OCI-LY7 (cell line): ENCODE measurements around the gene FMNL1. TPM values are rescaled to one million over a fixed set of nuclear protein-coding genes. Genes with fewer than 3 reads are reported as not detected.

Source experiments
- BruUV-seq: library from RNA; stranded (reverse); fragments of 400-500 nt; replicated peaks from 2 replicates; lab custom pipeline; 2021; lab: Mats Ljungman, UMichigan
- CTCF ChIA-PET: fragments of 300-600 bp; sonication (Branson Sonifier 250); formaldehyde crosslinking; loops from one replicate; lab custom pipeline; 2022; ENCODE audit warnings: antibody characterized with exemption; ENCODE audit not compliant: unreplicated experiment; lab: Charles Lee
- POLR2A ChIA-PET: fragments of 300-600 bp; sonication (Branson Sonifier 250); formaldehyde crosslinking; loops from one replicate; lab custom pipeline; 2022; ENCODE audit warnings: antibody characterized with exemption; lab: Charles Lee
- DNase-seq: peaks from one replicate; pipeline ENCODE4 v3.0.0-alpha.2; 2015; ENCODE audit warnings: low spot score
- H2AFZ ChIP-seq: fragments of 200-600 bp; sonication (generic), shearing (Covaris generic); 2 replicates; pipeline ENCODE4 v1.6.1; 2014; ENCODE audit warnings: mild to moderate bottlenecking, antibody characterized with exemption, low read length, moderate library complexity
- H3K27ac ChIP-seq: fragments of 200-600 bp; sonication (generic); 2 replicates; pipeline ENCODE4 v1.5.1; 2014; ENCODE audit warnings: mixed run types, low read depth, mild to moderate bottlenecking, moderate library complexity, low read length, inconsistent platforms; ENCODE audit not compliant: poor library complexity, severe bottlenecking
- H3K36me3 ChIP-seq: fragments of 200-600 bp; sonication (generic); 2 replicates; pipeline ENCODE4 v1.6.1; 2014; ENCODE audit warnings: mild to moderate bottlenecking, antibody characterized with exemption, low read length, moderate library complexity, mixed read lengths; ENCODE audit not compliant: insufficient read depth
- H3K4me1 ChIP-seq: fragments of 200-600 bp; sonication (generic); 2 replicates; pipeline ENCODE4 v1.5.1; 2014; ENCODE audit warnings: mild to moderate bottlenecking, low read length; ENCODE audit not compliant: insufficient read depth, poor library complexity, severe bottlenecking
- H3K4me2 ChIP-seq: fragments of 200-600 bp; sonication (generic); 2 replicates; pipeline ENCODE4 v1.6.1; 2014; ENCODE audit warnings: mild to moderate bottlenecking, low read length
- H3K4me3 ChIP-seq: fragments of 200-600 bp; sonication (generic); 2 replicates; pipeline ENCODE4 v1.5.1; 2014; ENCODE audit warnings: mild to moderate bottlenecking, low read depth, low read length; ENCODE audit not compliant: poor library complexity, severe bottlenecking
- H3K79me2 ChIP-seq: fragments of 200-600 bp; sonication (generic); 2 replicates; pipeline ENCODE4 v1.6.1; 2016; ENCODE audit warnings: low read depth, mild to moderate bottlenecking, low read length, moderate library complexity, mixed read lengths; ENCODE audit not compliant: insufficient read depth
- H3K9me2 ChIP-seq: fragments of 200-600 bp; sonication (generic); 2 replicates; pipeline ENCODE4 v1.6.1; 2016; ENCODE audit warnings: mild to moderate bottlenecking, low read length, mixed read lengths; ENCODE audit not compliant: insufficient read depth
- H3K9me3 ChIP-seq: fragments of 200-600 bp; sonication (generic); 2 replicates; pipeline ENCODE4 v1.6.1; 2014; ENCODE audit warnings: mild to moderate bottlenecking, mixed run types, low read length, mixed read lengths
- H4K20me1 ChIP-seq: fragments of 200-600 bp; sonication (generic); 2 replicates; pipeline ENCODE4 v1.6.1; 2014; ENCODE audit warnings: mild to moderate bottlenecking, antibody characterized with exemption, low read length, moderate library complexity, mixed read lengths; ENCODE audit not compliant: insufficient read depth
- CTCF ChIP-seq: fragments of 200-600 bp; sonication (generic); conservative IDR thresholded peaks from 2 replicates; pipeline ENCODE4 v1.5.1; 2014; ENCODE audit warnings: mild to moderate bottlenecking, antibody characterized with exemption, low read length, moderate library complexity, mixed read lengths
- EZH2phosphoT487 ChIP-seq: fragments of 200-600 bp; sonication (generic); IDR thresholded peaks from 2 replicates; pipeline ENCODE4 v1.6.1; 2018; ENCODE audit warnings: low read depth, borderline replicate concordance, mild to moderate bottlenecking, mixed run types, antibody characterized with exemption, low read length, moderate library complexity, mixed read lengths
- intact Hi-C: fragments of 100-400 bp; cut with micrococcal nuclease; formaldehyde crosslinking; loops from one replicate; pipeline ENCODE4 v1.10.0; 2022; ENCODE audit not compliant: unreplicated experiment
- total RNA-seq, 2 experiments: library from RNA; depleted of rRNA in 1 of 2; stranded (reverse); fragments of >200 nt in 1 of 2; shearing (Covaris generic) in 1 of 2; gene quantifications; 2 replicates each; pipeline ENCODE4 v1.2.3, GENCODE V29; 2014 to 2022

FMNL1 gene
- total RNA-seq, 2 experiments from 2014 or later = 55.1 to 133 TPM

GRCh38 chr17:45271603-45272002 lies 49.9 kb downstream of the FMNL1 start:
- Histone ChIP-seq H3K9me2 (no peaks in the 10 kb centered on the region), H4K20me1 (no peaks in the 10 kb centered on the region), H3K79me2 (no peaks in the 10 kb centered on the region), H2AFZ (no peak overlapping the region), H3K36me3 (peaks cover 57% of the 10 kb centered on the region), H3K4me3 (no peak overlapping the region), H3K9me3 (no peaks in the 10 kb centered on the region), H3K4me2 (no peak overlapping the region), H3K4me1 (no peaks in the 10 kb centered on the region), H3K27ac (no peak overlapping the region)
- POLR2A ChIA-PET = no interaction called here
- no TSS peak for BruUV-seq
- TF ChIP-seq EZH2phosphoT487 = no peak
- no peak for TF ChIP-seq CTCF
- DNase-seq = no peak
- CTCF ChIA-PET = no interaction called here
- intact Hi-C loops = no loop called here

- Histone ChIP-seq H3K27ac (no peak overlapping the region), H3K4me3 (no peak overlapping the region), H2AFZ (no peak overlapping the region), H4K20me1 (no peaks in the 10 kb centered on the region), H3K79me2 (no peaks in the 10 kb centered on the region), H3K9me2 (no peaks in the 10 kb centered on the region), H3K9me3 (no peaks in the 10 kb centered on the region), H3K4me2 (no peak overlapping the region), H3K4me1 (no peaks in the 10 kb centered on the region), H3K36me3 (peaks cover 41% of the 10 kb centered on the region)
- ChIA-PET CTCF (no interaction called here), POLR2A (no interaction called here)
- intact Hi-C loops = no loop called here
- no peak for DNase-seq
- no TSS peak for BruUV-seq
- TF ChIP-seq EZH2phosphoT487 (no peak), CTCF (no peak)
Measured at GRCh38 chr17:45273551-45273957, 51.9 kb downstream of the FMNL1 start.

- Histone ChIP-seq H3K27ac (no peak overlapping the region), H3K4me2 (no peak overlapping the region), H3K9me2 (no peaks in the 10 kb centered on the region), H3K36me3 (peaks cover 37% of the 10 kb centered on the region), H4K20me1 (no peaks in the 10 kb centered on the region), H2AFZ (no peak overlapping the region), H3K9me3 (no peaks in the 10 kb centered on the region), H3K4me3 (no peak overlapping the region), H3K79me2 (no peaks in the 10 kb centered on the region), H3K4me1 (no peaks in the 10 kb centered on the region)
- DNase-seq = no peak
- BruUV-seq = no TSS peak
- CTCF ChIA-PET = no interaction called here
- intact Hi-C loops = no loop called here
- POLR2A ChIA-PET = no interaction called here
- TF ChIP-seq CTCF = no peak
- no peak for TF ChIP-seq EZH2phosphoT487
Measured at GRCh38 chr17:45274033-45274432, 52.3 kb downstream of the FMNL1 start.
